T-helper 2 cell treated with Interferon-gamma antibody and Interleukin-4, amounts not matched to agents 5 μg/mL and 100 μg/mL, for 36 hours (primary cell): ENCODE data around the gene CNKSR3.

Source experiments
- DNase-seq: peaks from one replicate; pipeline ENCODE4 v3.0.0; 2021; ENCODE audit warnings: low spot score
- H3K27ac Mint-ChIP-seq: one replicate; pipeline ENCODE4 v1.8.0; 2021; ENCODE audit warnings: mild to moderate bottlenecking, mixed read lengths
- H3K27me3 Mint-ChIP-seq: one replicate; pipeline ENCODE4 v1.8.0; 2021; ENCODE audit warnings: low read depth, mixed read lengths
- H3K36me3 Mint-ChIP-seq: one replicate; pipeline ENCODE4 v1.8.0; 2021; ENCODE audit warnings: low read depth, mixed read lengths
- H3K4me1 Mint-ChIP-seq: one replicate; pipeline ENCODE4 v1.8.0; 2021; ENCODE audit warnings: low read depth, mixed read lengths
- H3K4me3 Mint-ChIP-seq: one replicate; pipeline ENCODE4 v1.8.0; 2022; ENCODE audit warnings: mild to moderate bottlenecking, moderate library complexity, mixed read lengths
- H3K9me3 Mint-ChIP-seq: one replicate; pipeline ENCODE4 v1.8.0; 2021; ENCODE audit warnings: mixed read lengths

Gene CNKSR3

DNA sequence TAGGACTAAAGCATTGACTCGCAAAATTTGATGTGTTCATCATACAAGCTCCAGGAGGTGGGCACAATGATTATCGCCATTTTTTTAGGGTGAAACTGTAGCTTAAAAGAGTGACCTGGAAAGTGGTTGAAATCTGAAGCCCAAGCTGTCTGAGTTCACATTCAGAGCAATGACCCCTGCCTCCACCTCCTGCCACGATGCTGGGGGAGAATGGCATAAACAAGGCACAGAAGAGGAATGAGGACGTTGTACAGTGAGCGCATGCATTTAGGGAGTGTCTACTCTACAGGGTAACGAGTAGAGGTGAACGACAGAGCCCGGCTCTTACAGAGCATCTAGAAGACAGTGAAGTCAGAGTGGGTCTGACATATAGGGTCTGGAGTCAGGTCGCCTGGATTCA lies 37.2 kb downstream of the CNKSR3 start:
- no peak overlapping the region for H3K4me3 Mint-ChIP-seq
- no peaks in the 10 kb centered on the region for H3K36me3 Mint-ChIP-seq
- DNase-seq = no peak
- peaks cover 2% of the 10 kb centered on the region for H3K27me3 Mint-ChIP-seq
- H3K27ac Mint-ChIP-seq = no peak overlapping the region
- H3K4me1 Mint-ChIP-seq = no peaks in the 10 kb centered on the region
- H3K9me3 Mint-ChIP-seq = peaks cover 4% of the 10 kb centered on the region

DNA sequence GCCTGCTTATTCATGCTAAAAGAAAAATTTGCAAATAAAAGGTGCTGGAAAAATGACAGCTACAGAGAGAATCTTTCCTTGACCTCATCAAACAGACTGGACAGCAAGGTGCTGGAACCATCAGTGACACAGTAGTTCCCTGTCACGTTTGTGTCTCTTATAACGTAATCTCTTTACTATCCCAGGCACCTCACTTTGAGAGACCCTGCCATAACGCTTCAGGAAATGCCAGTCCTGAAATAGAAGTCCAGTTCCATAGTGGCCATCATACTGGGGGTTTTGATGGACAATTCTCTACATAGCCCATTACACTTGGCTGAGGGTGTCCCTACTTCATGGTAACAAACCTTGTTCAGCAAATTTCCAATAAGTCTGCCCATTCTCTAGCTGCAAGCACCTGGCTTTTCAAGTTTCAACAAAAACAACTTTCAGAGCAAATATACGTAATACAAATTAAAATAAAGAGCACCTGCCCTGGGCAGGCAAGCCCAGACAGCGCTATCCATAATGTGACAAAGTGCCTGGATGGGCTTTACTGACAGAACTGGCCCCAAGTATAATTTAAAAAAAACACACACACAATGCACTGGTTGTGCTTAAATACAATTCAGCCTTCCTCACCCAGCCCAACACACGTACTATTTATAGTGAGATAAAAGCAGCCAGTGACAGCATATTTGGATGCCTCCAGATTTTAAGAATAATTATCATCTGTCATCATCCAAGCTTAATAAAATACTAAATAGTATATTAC lies 38.7 kb downstream of the CNKSR3 start:
- Mint-ChIP-seq H3K4me3 (no peak overlapping the region), H3K9me3 (peaks cover 4% of the 10 kb centered on the region), H3K27me3 (no peaks in the 10 kb centered on the region), H3K36me3 (no peaks in the 10 kb centered on the region), H3K27ac (no peak overlapping the region), H3K4me1 (no peaks in the 10 kb centered on the region)
- no peak for DNase-seq

DNA sequence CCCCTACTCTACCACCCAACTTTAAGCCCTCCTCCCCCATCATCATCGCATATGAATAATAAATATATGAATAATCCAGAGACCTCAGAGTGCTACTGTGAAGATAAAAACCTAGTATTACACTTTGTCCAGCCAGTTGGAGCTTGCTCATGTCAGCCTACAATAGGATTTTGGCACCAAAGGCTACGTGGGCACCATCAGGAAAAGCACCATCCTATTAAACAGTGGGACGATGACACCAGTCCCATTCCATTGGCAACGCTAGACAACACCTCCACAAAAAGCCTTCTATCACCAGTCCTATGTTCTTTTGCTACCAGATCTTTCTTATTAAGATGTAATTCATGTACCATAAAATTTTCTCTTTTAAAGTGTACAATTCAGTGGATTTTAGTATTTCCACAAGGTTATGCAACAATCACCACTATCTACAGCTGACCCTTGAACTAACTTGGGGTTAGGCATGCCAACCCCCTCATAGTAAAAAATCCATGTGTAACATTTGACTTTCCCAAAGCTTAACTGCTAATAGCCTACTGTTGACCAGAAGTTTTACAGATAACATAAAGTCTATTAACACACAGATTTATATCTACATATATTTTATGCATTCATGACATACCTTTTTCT lies 41.1 kb downstream of the CNKSR3 start:
- H3K27me3 Mint-ChIP-seq = no peaks in the 10 kb centered on the region

DNA sequence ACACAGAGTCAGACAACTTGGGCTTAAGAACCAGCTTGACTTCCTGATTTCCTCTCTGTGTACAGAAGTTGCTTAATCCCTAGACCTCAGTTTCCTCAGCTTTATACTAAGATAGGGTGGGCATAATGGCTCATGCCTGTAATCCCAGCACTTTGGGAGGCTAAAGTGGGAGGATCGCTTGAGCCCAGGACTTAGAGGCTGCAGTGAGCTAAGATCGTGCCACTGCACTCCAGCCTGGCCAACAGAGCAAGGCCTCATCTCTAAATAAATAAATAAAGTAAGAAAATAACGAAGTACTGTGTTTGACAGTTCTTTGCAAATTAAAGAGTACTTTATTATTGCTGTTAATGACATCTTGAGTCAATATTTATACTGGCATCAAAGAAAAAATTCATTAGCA lies 41.7 kb downstream of the CNKSR3 start:
- no peaks in the 10 kb centered on the region for H3K4me1 Mint-ChIP-seq
- no peak for DNase-seq
- peaks cover 4% of the 10 kb centered on the region for H3K9me3 Mint-ChIP-seq
- no peaks in the 10 kb centered on the region for H3K36me3 Mint-ChIP-seq
- no peak overlapping the region for H3K27ac Mint-ChIP-seq
- H3K27me3 Mint-ChIP-seq = no peaks in the 10 kb centered on the region
- H3K4me3 Mint-ChIP-seq = no peak overlapping the region

More for the DNA sequence above, 41.1 kb downstream of the CNKSR3 start:
- Mint-ChIP-seq H3K4me1 (no peaks in the 10 kb centered on the region), H3K27ac (no peak overlapping the region), H3K36me3 (no peaks in the 10 kb centered on the region), H3K4me3 (no peak overlapping the region), H3K9me3 (peaks cover 4% of the 10 kb centered on the region)
- DNase-seq = no peak

DNA sequence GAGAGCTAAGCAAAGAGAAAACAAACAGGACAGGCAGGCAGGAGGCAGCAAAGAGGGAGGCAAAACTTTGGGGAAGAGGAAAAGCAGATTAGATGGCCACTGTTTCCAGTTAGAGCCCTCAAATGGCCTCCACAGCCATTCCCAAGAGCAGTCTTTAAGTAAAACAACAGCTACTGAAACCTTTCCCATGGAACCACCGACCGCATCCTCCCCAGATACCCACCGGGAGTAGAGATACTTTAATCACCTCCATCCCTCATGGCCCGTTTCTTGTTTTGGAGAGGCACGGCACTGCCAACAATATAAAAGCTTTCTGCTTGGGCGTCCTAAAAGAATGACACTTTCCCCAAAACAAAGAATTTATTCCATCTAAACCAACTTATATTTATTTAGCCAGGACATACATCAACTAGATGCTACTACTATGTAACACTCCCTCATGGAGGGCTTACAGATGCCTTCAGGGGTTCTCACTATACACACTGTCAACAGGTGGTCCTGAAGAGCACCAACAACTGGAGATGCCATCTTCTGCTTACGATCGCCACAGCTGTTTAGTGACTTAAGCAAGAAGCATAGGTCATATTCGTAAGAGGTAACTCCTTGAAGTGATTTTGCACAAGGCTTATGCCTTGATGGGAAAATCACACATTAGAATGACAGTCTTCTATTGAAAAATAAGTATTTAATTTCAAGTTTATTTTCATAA lies 43.4 kb downstream of the CNKSR3 start:
- Mint-ChIP-seq H3K4me1 (no peaks in the 10 kb centered on the region), H3K27ac (no peak overlapping the region), H3K27me3 (no peaks in the 10 kb centered on the region), H3K9me3 (peaks cover 4% of the 10 kb centered on the region), H3K36me3 (no peaks in the 10 kb centered on the region), H3K4me3 (no peak overlapping the region)
- no peak for DNase-seq

DNA sequence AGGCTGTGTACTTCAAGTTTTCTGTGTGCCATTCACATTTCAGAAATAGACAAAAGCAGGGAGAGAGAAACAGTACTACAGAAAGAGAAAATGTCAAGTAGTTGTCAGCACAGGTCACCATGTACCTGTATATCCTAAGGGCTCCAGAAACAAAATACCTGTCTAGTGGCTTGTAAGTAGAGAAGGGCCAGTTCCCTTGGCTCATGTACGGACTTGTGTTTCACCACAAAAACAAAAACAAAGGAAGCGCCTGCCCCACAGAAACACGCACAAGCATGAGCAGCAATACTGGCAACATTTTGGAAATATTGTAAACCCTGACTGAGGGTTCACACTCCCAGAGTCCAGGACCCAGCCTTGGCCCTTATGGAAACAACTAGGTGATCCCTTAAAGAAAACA lies 44.3 kb downstream of the CNKSR3 start:
- H3K9me3 Mint-ChIP-seq = peaks cover 4% of the 10 kb centered on the region
- no peak for DNase-seq

DNA sequence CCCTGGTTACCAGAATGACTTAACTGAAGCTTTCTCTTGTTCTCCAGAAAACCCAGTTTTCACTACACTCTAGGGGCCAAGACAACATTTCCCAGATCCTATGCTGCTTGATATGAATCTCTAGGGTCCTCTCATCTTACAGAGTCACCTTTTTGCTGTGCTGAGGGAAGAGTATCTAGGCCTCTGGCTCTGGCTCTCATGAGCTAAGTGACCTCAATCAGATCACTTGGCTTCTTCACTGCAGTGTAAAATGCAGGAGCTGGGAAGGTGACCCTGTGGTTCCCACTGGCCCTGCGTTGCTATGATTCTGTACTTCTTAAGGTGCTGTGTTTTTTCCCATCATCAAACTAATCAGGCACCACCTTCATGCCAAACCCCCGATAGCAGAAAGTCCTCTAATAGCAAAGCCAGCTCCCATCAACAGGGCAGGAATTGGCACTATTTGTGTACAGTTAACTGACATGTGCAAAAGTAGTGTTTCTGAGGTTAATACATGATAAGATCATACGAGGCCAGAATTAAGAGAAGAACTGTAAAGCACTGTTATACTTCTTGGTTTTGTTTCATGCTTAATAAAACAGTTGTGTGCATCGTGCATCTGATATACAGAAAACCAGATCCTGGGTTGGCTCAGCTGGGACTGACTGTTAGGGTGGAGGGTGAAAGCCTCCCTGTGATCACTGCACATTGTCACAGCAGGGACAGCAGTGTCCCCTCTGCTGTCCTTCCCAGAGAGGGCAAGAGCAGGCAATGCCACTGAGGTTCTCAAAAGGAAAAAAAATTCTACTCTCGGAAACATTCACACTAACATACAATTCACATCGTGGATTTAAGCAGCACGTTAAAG lies 46.7 kb downstream of the CNKSR3 start:
- DNase-seq = no peak
- Mint-ChIP-seq H3K4me3 (no peak overlapping the region), H3K9me3 (no peaks in the 10 kb centered on the region), H3K27me3 (peaks cover 2% of the 10 kb centered on the region), H3K4me1 (no peaks in the 10 kb centered on the region), H3K36me3 (no peaks in the 10 kb centered on the region), H3K27ac (no peak overlapping the region)

More for the DNA sequence above, 44.3 kb downstream of the CNKSR3 start:
- Mint-ChIP-seq H3K4me1 (no peaks in the 10 kb centered on the region), H3K4me3 (no peak overlapping the region), H3K27me3 (no peaks in the 10 kb centered on the region), H3K27ac (no peak overlapping the region), H3K36me3 (no peaks in the 10 kb centered on the region)

DNA sequence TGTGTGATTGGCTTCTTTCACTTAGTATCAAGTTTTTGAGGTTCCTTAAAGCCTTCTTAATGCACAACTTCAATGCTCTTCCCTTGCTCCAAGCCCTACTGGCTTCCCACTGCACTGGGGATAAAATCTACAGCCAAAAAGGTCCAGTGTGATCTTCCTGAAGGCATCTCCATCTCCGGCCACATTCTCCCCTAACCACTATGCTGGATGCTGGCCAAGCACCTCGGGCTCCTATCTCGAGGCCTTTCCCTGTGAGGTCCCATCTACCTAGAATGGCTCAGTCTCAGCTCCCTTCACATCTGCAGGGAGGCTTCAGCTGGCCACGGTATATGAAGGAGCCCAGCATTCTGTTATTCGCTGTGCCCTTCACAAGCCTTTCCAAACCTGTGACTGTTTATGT lies 48.1 kb downstream of the CNKSR3 start:
- Mint-ChIP-seq H3K4me1 (no peaks in the 10 kb centered on the region), H3K27me3 (peaks cover 2% of the 10 kb centered on the region), H3K36me3 (no peaks in the 10 kb centered on the region), H3K9me3 (no peaks in the 10 kb centered on the region), H3K27ac (no peak overlapping the region), H3K4me3 (no peak overlapping the region)
- DNase-seq = no peak

DNA sequence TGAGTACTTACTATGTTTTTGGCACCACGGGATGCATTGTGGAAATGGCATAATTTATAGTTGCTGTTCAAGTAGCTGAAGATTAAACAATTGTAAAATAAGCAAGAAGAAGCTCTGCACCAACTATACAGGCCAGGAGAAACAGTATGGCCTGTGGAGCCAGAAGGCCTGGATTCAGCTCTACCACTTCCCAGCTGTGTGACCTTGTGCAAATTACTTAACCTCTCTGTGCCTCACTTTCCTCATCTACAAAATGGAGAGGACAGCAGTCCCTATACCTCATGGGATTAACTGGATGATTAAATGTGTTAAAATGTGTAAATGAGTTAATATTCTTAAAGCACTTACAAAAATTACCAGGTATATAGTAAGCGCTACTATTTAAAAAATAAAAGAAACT lies 49.1 kb downstream of the CNKSR3 start:
- Mint-ChIP-seq H3K27ac (no peak overlapping the region), H3K9me3 (no peaks in the 10 kb centered on the region), H3K36me3 (no peaks in the 10 kb centered on the region), H3K4me3 (no peak overlapping the region), H3K27me3 (peaks cover 2% of the 10 kb centered on the region), H3K4me1 (no peaks in the 10 kb centered on the region)
- DNase-seq = no peak

DNA sequence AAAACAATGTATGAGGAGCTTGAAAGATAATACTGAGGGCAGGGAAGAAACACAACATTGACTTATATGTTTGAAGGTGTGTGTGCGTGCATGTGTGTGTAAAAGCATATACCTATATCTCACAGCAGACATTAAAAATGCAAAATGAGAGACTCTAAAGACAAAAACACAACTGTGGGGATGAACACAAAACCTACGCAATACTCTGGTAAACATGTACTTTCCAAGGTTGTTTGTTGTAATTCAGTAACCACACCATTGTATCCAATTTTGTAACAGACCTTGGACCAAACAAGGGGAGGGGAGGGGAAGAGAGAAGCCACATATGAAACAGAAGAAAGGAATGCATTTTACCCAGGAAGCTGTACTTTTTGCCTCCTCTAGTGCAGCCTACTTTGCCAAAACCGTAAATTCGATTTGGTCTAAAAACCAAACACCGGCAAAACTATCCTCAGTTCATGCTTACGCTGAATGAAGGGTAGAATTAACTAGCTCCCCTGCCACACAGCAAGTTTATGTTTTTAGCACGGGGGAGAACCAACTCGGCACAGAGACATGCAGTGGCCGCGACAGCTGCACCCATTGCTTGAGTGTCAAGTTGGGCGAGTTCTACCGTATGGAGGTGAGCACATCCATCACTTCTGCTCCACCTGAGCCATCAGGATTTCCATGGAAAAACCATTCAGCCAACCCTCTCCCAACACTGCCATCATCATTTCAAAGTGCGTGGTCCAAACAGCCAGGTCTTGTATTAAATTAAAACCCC lies 50.0 kb downstream of the CNKSR3 start:
- Mint-ChIP-seq H3K4me3 (no peak overlapping the region), H3K36me3 (no peaks in the 10 kb centered on the region), H3K27me3 (peaks cover 2% of the 10 kb centered on the region), H3K4me1 (no peaks in the 10 kb centered on the region), H3K27ac (no peak overlapping the region), H3K9me3 (no peaks in the 10 kb centered on the region)
- DNase-seq = no peak

DNA sequence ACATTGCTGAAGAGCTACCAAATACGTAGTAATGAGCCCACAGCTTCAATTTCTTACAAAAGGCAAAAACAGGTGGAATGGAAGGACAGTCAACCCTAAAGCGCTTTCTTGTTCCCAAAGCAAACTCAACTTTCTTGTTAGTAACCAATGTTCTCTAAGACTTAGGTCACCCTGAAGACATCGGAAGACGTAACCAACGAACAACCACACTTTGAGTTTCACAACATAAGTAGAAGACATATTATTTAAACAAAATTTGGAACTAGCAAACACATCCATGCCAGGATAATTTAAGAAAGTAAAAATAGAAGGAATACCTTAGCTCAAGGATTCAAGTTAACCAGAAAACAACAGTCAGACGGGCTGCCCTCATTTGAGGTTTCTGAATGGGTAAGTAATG lies 51.0 kb downstream of the CNKSR3 start:
- no peaks in the 10 kb centered on the region for H3K9me3 Mint-ChIP-seq
- peaks cover 2% of the 10 kb centered on the region for H3K27me3 Mint-ChIP-seq
- no peaks in the 10 kb centered on the region for H3K36me3 Mint-ChIP-seq
- H3K4me3 Mint-ChIP-seq = no peak overlapping the region
- no peaks in the 10 kb centered on the region for H3K4me1 Mint-ChIP-seq
- no peak for DNase-seq
- H3K27ac Mint-ChIP-seq = no peak overlapping the region

DNA sequence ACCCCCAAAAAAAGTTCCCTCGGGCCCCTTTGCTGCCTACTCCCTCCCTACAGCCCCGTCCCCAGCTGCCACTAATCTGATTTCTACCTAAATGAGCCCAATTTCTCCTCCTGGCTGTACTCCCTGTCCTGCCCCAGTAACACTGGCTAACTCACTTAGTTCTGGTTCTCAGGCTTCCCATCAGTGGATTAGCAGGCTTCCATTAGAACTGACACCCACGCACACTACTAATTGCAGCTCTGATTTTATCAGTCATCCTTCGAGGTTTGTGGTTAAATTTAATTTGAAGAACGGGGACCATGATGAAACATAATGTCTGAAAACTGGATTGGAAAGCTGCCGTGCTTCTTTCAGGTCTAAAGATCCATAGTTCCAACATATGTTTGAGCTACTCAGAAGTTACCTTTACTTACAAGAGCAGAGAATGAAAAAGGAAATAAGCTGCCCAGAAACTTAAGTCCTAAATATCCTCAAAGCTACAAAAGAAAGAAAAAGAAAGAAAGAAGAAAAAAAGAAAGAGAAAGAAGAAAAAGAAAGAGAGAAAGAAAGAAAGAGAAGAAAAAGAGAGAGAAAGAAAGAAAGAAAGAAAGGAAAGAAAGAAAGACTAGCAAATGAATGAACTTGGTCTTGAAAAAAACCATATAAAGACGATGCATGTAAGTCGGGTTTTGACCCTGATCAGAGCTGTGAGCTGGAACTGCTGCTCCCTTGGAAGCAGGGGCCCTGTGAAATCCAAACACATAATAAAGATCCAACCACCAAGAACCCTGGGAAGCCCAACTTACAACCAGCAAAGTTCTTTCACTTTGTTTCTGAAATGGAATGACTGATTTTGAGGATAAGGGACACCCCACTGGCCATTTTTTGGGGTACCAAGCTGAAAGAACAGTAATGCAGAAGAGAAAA lies 51.7 kb downstream of the CNKSR3 start:
- no peaks in the 10 kb centered on the region for H3K36me3 Mint-ChIP-seq
- H3K4me1 Mint-ChIP-seq = no peaks in the 10 kb centered on the region
- H3K4me3 Mint-ChIP-seq = no peak overlapping the region
- H3K9me3 Mint-ChIP-seq = no peaks in the 10 kb centered on the region
- H3K27me3 Mint-ChIP-seq = peaks cover 2% of the 10 kb centered on the region
- DNase-seq = no peak
- H3K27ac Mint-ChIP-seq = no peak overlapping the region
